Kidney glomerular epithelial cell (primary cell): ENCODE data around the gene TMEM19.

Source experiments
- DNase-seq: peaks from one replicate; lab custom pipeline; 2025; lab: John Stamatoyannopoulos, UW

Gene TMEM19

GRCh38 chr12:71718611-71719010 is 32.7 kb downstream of the TMEM19 start:
- no peak for DNase-seq

- no peak for DNase-seq
Measured at GRCh38 chr12:71719647-71720370, 33.9 kb downstream of the TMEM19 start.

- no peak for DNase-seq
Measured at GRCh38 chr12:71721783-71722505, 36.1 kb downstream of the TMEM19 start.

GRCh38 chr12:71725011-71725410 is 39.1 kb downstream of the TMEM19 start:
- no peak for DNase-seq

GRCh38 chr12:71726548-71726947 is 40.7 kb downstream of the TMEM19 start:
- DNase-seq, result no peak

GRCh38 chr12:71727958-71728357 is 42.1 kb downstream of the TMEM19 start:
- no peak for DNase-seq

GRCh38 chr12:71730936-71731335 is 45.1 kb downstream of the TMEM19 start:
- no peak for DNase-seq

DNA sequence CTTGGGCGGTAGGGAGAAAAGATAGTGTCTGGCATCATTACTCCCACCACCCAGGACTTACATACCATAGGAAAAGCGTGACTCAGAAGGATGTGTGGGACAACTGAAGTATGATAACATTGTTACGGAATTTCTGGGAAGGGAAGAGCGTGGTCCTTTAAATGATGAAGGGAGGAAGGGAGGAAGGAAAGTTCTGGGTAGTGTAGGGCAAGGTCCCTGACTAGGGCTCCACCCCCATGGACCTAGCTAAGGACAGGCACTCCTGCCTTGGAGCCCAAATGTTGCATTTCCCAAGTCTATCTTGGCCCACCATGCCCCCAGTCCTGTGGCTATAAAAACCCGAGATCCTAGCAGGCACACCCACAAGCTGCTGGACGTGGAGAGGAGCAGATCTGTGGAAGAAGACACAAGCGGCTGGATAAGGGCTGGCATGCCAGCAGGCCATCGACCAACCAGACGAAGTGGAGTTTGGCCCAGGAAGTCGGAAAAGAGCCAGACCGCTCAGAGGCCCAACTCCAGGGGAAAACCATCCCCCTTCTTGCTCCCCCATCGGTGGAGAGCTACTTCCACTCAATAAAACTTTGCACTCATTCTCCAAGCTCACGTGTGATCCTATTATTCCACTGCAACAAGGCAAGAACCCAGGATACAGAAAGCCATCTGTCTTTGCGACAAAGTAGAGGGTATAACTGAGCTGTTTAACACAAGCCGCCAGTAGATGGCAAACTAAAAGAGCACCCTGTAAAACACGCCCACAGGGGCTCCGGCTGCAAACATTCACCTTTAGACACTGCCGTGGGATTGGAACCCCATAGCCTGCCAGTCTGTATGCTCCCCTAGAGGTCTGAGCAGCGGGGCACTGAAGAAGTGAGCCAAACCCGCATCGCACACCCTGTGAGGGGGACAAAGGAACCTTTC is 45.8 kb downstream of the TMEM19 start:
- no peak for DNase-seq

DNA sequence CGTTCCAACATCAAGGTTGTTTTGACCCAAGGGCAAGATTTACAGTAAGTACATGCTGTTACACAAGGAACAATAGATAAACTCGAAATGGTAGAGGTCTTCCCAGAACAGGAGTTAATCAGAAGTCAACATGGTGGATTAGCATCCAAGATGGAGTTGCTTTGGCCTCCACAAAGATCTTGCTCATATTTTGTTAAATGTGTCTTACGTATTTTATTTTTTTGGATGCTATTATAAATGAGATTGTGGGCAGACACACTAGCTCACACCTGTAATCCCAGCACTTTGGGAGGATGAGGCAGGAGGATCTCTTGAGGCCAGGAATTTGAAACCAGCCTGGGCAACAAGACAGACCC is 46.5 kb downstream of the TMEM19 start:
- DNase-seq, result no peak

DNA sequence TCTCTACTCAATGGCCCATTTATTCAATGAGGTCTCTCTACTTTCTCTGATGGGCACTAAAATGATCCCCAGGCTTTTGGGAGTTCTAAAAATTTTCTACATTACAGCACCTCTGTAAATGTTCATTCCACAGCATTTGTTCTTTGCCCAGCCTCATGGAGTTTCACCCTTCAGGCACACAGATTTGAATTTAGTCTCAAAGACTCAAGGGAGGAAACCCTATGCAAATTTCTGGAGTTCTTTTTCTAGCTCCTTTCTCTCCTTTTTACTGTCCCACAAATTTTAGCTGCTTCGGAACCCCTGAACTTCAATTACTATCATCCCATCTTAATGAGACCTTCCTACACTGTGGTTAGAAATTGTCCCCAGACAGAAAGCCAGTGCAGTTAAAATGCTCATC is 51.3 kb downstream of the TMEM19 start:
- DNase-seq, result no peak

GRCh38 chr12:71742998-71743397 is 57.1 kb downstream of the TMEM19 start:
- DNase-seq, result no peak

DNA sequence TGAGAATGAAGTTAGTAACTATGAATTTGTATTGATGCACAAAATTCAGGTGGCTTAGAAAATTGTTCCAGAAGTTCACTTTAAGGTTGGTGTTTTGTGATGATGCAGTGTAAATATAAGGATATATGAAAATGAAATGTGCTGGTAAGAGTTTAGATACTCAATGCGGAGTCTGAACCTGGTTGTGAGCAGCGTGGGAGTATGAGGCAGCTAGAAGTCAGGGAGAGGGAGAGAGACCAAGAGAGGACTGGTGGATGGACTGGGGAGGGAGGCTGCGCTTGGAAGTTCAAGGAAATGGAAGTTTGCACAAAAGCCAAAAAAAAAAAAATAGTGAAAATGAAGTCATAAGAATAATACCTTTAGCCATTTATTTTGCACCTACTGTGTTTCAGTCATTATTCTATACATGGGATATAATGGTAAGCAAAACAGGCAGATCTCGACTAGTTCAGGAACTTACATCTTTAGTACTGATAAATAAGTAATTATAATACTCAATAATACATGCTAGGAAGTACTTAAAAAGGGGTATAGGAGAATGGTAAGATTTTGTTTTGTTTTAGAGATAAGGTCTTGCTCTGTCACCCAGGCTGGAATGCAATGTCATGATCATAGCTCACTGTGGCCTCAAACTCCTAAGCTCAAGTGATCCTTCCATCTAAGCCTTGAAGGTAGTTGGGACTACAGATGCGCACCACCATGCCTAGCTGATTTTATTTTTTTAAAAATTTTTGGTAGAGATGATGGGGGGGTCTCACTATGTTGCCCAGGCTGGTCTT is 58.8 kb downstream of the TMEM19 start:
- no peak for DNase-seq

DNA sequence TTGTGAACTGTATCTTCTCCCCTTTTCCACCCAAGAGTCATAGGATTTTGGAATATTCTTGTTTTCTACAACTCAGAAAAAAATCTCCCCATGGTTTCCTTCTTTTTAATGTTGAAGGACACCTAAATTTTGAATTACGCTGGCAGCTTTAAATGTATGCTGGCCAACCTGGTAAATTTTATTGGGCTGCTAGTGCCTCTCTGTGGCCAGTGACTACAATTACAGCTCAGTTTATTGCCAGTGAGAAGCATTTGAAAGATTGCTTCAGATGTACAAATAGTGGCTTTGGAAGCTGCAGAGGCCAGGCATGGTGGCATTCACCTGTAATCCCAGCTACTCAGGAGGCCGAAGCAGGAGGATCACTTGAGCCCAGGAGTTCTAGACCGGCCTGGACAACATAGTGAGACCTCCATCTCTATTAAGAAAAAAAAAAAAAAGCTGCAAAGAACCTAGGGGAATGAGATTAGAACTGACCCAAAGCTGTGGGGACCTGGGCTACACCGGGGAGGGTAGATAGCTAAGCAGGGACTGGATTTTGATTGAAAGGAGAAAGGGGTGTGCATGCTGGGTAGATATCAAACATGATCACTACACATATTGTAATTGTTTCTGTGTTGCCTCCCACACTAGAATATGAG is 61.2 kb downstream of the TMEM19 start:
- peak; percentile 44 for DNase-seq

DNA sequence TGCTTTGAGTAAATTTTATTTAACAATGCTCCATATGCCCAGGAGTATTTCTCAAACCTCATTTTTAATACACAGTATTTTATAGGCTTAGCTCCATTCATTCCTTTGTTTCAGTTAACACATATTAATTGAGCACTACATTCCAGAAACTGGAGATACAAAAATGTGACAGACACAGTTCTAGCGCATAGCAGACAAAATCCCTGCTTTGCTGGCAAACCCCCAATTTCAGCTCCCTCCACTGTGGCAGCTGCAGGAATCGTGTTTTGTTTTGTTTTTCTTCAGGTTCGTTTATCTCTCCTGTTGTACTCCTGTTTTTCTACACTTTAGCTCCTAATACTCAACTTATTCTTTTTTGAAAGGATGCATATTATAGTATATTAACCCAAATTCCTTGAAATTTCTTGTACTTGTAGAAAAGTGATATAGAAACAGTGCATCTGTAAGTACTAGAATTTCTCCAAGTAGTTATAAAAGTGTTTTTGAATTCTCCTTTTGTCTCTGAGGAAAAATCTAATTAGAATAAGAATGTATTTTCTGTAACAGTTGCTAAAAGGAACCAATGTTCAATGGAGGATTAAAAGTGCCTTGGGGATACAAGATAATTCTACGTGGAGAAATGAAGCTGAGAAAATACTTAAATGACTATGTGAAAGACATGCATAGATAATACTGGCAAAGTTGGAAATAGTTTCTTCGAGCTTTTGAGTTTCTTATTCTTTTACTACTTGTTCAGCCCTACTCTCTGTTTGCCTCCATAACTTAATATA is 62.4 kb downstream of the TMEM19 start:
- DNase-seq, result no peak

DNA sequence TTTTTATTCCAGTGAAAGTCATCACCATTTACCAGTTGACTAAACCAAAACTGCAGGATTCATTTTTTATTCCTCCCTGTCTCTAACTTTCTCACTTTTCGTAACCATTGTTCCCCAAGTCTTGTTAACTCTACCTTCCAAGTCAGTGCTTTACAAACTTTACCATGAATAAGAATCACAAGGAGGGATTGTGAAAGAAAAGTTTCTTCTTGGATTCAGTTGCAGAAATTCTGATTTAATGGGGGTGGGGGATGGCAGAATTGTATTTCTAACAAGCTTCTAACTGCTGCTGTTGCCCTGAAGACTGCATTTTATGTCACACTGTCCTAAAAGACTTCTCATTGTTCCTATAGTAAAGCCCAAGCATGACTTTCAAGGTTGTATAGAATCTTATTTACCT is 63.8 kb downstream of the TMEM19 start:
- no peak for DNase-seq

DNA sequence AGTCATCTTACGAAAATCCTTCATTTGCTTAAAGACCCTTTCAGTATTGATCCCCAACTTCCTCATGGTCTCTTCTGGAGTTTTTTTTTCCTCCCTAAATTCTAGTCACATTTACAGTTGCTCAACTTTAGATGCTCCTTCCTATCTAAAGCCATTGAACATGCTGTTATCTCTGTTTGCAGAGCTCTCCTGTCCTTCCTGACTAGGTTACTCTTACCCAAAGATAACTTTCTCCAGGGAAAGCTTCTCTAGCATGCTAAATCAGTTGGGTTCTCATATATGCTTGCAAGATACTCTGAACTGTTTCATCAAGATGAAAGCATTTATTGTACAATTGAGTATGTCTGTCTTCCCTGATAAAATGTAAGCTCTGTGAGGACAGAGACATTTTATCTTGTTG is 67.0 kb downstream of the TMEM19 start:
- DNase-seq, result no peak
